WI38 (cell line): Measurements from ENCODE around the gene RBM10.

Experiments used
- H3K4me3 ChIP-seq: 2 replicates; pipeline ENCODE4 v1.5.1; 2011; ENCODE audit warnings: low read depth, mild to moderate bottlenecking, control low read depth, low read length
- TF ChIP-seq, protein P1 (sequence below): IDR thresholded peaks from 2 replicates; pipeline ENCODE4 v1.5.1; 2012; ENCODE audit warnings: low read depth, mild to moderate bottlenecking, control low read depth, low read length

RBM10 gene

DNA sequence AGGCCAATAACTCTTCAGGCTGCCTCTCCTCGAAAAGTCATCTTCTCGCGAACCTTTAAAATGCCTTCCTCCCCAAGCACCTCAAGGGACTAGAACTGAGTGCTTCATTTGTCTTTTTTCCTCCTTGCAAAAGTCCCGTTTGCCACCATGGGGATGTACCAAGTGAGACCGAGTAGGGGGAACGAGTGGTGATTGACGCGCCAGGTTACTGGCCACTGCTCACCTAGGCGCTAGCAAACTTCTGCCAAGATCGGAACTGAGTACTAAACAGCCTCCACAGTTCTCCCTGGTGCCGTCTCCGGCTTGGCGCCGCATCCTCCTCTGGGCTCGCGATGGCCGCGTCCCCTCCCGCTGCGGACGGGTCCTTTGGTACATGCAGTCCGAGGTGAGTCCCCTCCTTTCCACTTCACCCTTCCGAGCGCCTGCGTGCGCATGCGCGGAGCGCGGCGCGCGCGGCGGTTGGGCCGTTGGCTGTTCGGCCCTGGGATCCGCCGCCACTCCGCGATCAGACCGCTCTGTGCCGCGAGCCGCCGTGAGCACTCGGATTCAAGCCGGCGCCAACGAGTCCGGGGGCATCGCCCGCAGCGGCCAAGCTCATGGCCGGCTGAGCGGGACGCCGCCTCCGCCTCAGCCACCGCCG is 73.4 kb downstream of the RBM10 start, which contains the start of gene CDK16:
Gene CDK16, plus strand, starts transcription at position 402 of the 640 bp plus-strand sequence. CDS start 4,877 bp downstream, outside the sequence.
- TF ChIP-seq, protein P1, sequence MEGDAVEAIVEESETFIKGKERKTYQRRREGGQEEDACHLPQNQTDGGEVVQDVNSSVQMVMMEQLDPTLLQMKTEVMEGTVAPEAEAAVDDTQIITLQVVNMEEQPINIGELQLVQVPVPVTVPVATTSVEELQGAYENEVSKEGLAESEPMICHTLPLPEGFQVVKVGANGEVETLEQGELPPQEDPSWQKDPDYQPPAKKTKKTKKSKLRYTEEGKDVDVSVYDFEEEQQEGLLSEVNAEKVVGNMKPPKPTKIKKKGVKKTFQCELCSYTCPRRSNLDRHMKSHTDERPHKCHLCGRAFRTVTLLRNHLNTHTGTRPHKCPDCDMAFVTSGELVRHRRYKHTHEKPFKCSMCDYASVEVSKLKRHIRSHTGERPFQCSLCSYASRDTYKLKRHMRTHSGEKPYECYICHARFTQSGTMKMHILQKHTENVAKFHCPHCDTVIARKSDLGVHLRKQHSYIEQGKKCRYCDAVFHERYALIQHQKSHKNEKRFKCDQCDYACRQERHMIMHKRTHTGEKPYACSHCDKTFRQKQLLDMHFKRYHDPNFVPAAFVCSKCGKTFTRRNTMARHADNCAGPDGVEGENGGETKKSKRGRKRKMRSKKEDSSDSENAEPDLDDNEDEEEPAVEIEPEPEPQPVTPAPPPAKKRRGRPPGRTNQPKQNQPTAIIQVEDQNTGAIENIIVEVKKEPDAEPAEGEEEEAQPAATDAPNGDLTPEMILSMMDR = no peak
- peak within 1 kb of the TSS; percentile 77 for H3K4me3 ChIP-seq

DNA sequence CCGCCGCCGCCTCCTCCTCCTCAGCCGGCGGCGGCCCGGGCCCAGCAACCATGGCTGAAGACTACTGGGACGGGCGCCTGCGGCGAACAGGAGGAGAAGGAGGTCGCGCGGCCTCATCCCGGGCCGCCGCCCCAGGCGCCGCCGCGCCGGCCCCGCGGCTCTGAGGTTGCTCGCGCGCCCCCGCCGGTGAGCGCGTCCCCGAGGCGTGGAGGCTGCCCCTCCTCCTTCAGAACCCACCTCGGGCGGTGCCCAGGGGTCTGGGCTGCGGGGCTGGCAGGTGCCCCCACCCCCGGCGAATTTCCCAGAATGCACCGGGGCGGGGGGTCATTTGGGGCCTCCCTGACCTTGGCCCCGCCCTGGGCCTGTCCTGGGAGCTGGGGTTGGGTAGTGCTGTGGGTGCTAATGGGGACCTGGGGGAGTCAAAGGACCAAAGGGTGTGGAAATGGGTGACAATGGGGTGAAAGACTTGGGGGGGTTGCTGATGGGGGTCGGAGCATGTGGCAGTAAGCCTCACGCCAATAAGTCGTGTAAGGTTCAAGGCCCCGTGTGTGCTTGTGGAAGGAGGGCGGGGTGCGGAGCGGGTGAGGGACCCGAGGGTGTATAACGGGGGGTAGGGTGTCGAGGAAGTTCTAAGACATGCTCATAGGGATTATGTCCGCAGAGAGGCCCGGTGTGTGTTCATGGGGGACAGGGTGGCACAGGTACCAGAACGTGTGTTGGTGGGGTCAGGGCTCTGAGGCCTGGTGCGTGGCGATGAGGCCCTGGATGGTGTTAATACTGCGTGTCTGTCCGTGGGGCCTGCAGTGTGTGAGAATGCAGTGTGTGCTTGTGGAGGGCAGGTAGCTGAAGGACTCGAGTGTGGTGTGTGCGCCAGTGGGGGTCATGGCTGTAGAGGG is 74.1 kb downstream of the RBM10 start:
- peak overlapping the region; percentile 77 for H3K4me3 ChIP-seq
- TF ChIP-seq, protein P1 = no peak

DNA sequence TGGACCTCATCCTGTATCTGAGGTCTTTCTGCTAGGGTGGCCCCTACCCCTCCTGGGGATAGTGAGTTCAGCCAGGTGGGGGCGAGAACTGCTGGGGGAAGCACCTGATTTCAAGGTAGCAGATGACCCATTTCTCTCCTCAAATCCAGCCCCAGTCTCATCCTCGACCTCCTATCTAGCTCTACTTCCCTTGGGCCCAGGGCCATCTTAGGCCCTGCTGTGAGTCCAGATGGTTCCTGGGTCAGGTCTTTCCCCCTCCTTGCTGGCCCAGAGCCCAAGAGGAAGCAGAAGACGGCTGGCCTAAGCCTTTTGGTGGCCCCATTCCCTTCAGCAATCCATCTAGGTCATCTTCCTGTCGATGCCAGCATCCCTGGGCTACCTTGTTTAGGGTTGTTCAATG is 76.7 kb downstream of the RBM10 start:
- TF ChIP-seq, protein P1 = no peak
- H3K4me3 ChIP-seq = no peak overlapping the region

DNA sequence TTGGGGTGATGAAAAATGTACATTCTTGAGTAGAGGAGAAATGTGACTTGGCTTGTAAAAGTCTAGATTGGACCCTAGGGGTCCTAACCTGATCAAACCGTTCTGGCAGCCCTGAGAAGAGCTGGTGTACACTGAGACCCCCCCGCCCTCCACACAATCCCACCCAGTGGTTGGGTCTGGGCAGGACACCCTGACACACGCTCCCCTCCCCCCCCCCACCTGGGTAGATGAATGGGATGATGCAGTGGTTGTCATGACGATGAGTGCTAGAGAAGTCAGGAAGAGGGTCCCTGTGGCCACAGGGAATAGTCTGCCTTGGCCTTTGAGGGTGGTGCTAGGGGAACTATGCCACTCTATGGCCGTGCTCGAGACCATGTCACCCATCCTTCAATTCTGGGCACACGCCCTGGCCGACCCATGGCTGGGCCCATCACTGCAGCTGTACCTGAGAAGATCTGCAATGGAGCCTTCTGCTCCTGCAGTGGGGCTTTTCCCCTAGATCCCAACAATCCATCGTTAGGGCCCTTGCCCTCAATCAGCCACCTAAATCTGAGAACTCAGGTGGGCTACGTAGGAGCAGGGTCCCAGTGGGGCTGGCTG is 77.8 kb downstream of the RBM10 start:
- TF ChIP-seq, protein P1 = no peak
- H3K4me3 ChIP-seq = no peak overlapping the region

DNA sequence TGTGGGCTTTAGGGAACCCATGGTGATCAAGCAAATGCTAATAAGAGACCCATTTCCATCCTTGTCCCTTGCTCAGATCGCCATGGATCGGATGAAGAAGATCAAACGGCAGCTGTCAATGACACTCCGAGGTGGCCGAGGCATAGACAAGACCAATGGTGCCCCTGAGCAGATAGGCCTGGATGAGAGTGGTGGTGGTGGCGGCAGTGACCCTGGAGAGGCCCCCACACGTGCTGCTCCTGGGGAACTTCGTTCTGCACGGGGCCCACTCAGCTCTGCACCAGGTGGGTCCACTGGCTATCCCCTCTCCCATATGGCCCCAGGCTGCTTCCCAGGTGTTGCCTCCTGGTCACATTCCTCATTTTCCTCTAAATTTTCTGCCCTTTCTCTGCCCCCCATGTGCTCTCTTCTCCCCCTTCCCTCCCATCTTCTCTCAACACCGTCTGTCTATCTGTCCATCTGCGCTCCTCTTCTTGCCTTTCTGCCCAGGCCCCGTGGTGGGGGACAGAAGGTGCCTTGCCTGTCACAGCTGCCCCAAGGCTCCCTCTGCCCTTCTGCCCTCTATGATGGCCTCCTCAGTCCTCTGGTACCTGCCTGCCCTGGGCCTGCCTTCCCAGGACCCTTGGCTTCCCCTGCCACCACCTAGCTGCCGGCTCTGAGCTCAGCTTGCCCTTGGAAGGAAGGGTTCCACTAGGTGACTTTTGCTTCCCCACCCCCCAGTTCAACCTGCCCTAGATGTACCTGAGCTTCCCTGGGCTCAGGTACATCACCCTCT is 78.6 kb downstream of the RBM10 start:
- no peak overlapping the region for H3K4me3 ChIP-seq
- TF ChIP-seq, protein P1 = no peak

DNA sequence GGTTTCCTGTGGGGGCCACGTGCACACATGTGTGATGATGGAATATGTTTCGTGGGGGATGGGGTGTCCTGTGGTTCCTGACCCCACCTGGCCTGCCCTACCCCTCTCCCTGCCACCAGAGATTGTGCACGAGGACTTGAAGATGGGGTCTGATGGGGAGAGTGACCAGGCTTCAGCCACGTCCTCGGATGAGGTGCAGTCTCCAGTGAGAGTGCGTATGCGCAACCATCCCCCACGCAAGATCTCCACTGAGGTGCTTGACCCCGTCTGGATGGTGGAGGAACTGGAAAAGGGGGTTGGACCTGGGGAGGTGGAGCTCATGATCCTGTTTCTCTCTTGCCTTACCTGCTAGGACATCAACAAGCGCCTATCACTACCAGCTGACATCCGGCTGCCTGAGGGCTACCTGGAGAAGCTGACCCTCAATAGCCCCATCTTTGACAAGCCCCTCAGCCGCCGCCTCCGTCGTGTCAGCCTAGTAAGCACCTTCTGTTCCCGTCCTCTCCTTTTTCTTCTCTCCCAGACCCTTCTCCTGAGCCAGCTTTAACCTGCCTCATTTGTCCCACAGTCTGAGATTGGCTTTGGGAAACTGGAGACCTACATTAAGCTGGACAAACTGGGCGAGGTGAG is 79.4 kb downstream of the RBM10 start:
- TF ChIP-seq, protein P1 = no peak
- H3K4me3 ChIP-seq = no peak overlapping the region
